GM18868 (cell line): ENCODE data around the gene PKP2.
"Not testable (repeated sequence)": the region's sequence is repeated elsewhere in the genome, so short reads cannot be mapped to it uniquely, and the experiment has no call there.

Experiments used
- ATAC-seq: cut with Tn5 transposase; IDR thresholded peaks from one replicate; pipeline ENCODE4 v1.9.1; 2021; ENCODE audit warnings: mild to moderate bottlenecking, moderate library complexity; ENCODE audit not compliant: unreplicated experiment

PKP2 gene

GRCh38 chr12:32897281-32897610 is 669 bp upstream of the PKP2 start:
- no peak for ATAC-seq

- no peak for ATAC-seq
Observed at GRCh38 chr12:32895688-32896431, 717 bp downstream of the PKP2 start.

GRCh38 chr12:32894566-32894965 is 2.0 kb downstream of the PKP2 start:
- ATAC-seq = no peak

GRCh38 chr12:32893458-32893857 is 3.1 kb downstream of the PKP2 start:
- ATAC-seq = no peak

GRCh38 chr12:32893043-32893442 is 3.5 kb downstream of the PKP2 start:
- no peak for ATAC-seq

- ATAC-seq = not testable (repeated sequence)
Observed at GRCh38 chr12:32892369-32892768, 4.2 kb downstream of the PKP2 start.

GRCh38 chr12:32891956-32892355 is 4.6 kb downstream of the PKP2 start:
- no peak for ATAC-seq

- no peak for ATAC-seq
Observed at GRCh38 chr12:32891526-32891925, 5.1 kb downstream of the PKP2 start.

GRCh38 chr12:32889011-32889760 is 7.4 kb downstream of the PKP2 start:
- no peak for ATAC-seq

- no peak for ATAC-seq
Observed at GRCh38 chr12:32887058-32887457, 9.5 kb downstream of the PKP2 start.

GRCh38 chr12:32885831-32886230 is 10.7 kb downstream of the PKP2 start:
- no peak for ATAC-seq

- ATAC-seq = no peak
Observed at GRCh38 chr12:32884962-32885361, 11.6 kb downstream of the PKP2 start.

GRCh38 chr12:32881702-32882101 is 14.9 kb downstream of the PKP2 start:
- ATAC-seq = no peak

- ATAC-seq = no peak
Observed at GRCh38 chr12:32881107-32881506, 15.5 kb downstream of the PKP2 start.

- ATAC-seq = not testable (repeated sequence)
Observed at GRCh38 chr12:32879066-32879465, 17.5 kb downstream of the PKP2 start.

- ATAC-seq = peak; percentile 63
Observed at GRCh38 chr12:32877601-32878459, 18.7 kb downstream of the PKP2 start.

- ATAC-seq = no peak
Observed at GRCh38 chr12:32876004-32876403, 20.6 kb downstream of the PKP2 start.

- ATAC-seq = no peak
Observed at GRCh38 chr12:32874975-32875374, 21.6 kb downstream of the PKP2 start.

GRCh38 chr12:32874078-32874477 is 22.5 kb downstream of the PKP2 start:
- no peak for ATAC-seq

- not testable (repeated sequence) for ATAC-seq
Observed at GRCh38 chr12:32872416-32872815, 24.2 kb downstream of the PKP2 start.

- no peak for ATAC-seq
Observed at GRCh38 chr12:32870716-32871115, 25.9 kb downstream of the PKP2 start.

- no peak for ATAC-seq
Observed at GRCh38 chr12:32868885-32869284, 27.7 kb downstream of the PKP2 start.
